H1 (cell line): ENCODE data around the gene PLD2. TPM values are rescaled to one million over a fixed set of nuclear protein-coding genes. Genes with fewer than 3 reads are reported as not detected.

Experiments used
- CTCF ChIA-PET: fragments of 300-600 bp; sonication (Branson Sonifier 250); formaldehyde crosslinking; loops from one replicate; lab custom pipeline; 2021; ENCODE audit not compliant: partially characterized antibody; lab: Charles Lee
- POLR2A ChIA-PET: fragments of 300-600 bp; sonication (Branson Sonifier 250); formaldehyde crosslinking; loops from one replicate; lab custom pipeline; 2021; ENCODE audit warnings: inconsistent platforms; ENCODE audit not compliant: partially characterized antibody; lab: Charles Lee
- DNase-seq, 2 experiments: peaks; one replicate each; pipeline versions ENCODE4 v3.0.0 to v3.0.0-alpha.2; 2010 to 2022; ENCODE audit warnings: low spot score in 2 of 2, low read depth in 1 of 2, mixed read lengths in 1 of 2
- FAIRE-seq: peaks from 2 replicates; lab custom pipeline; 2011; peaks lifted over from hg19 to GRCh38; lab: Jason Lieb, UNC
- H2AFZ ChIP-seq: 2 replicates; pipeline ENCODE4 v1.8.1; 2012; ENCODE audit warnings: low read length, inconsistent platforms
- H2AK5ac ChIP-seq: 2 replicates; pipeline ENCODE4 v1.6.1; 2013; ENCODE audit warnings: low read depth, low read length
- H2BK120ac ChIP-seq: replicated peaks from 2 replicates; pipeline ENCODE3; 2013; ENCODE audit warnings: low read depth, low read length, inconsistent platforms
- H2BK12ac ChIP-seq: 2 replicates; pipeline ENCODE4 v1.6.1; 2013; ENCODE audit warnings: low read depth, low read length
- H2BK15ac ChIP-seq: 2 replicates; pipeline ENCODE4 v1.6.1; 2013; ENCODE audit warnings: low read length
- H2BK20ac ChIP-seq: 2 replicates; pipeline ENCODE4 v1.6.1; 2013; ENCODE audit warnings: low read length
- H2BK5ac ChIP-seq: 2 replicates; pipeline ENCODE4 v1.6.1; 2013; ENCODE audit warnings: low read depth, low read length
- H3K14ac ChIP-seq: 2 replicates; pipeline ENCODE4 v1.6.1; 2013; ENCODE audit warnings: inconsistent platforms; ENCODE audit not compliant: insufficient read length
- H3K18ac ChIP-seq: 2 replicates; pipeline ENCODE4 v1.6.1; 2013; ENCODE audit warnings: low read length; ENCODE audit errors: extremely low read depth
- H3K23ac ChIP-seq: 2 replicates; pipeline ENCODE4 v1.6.1; 2013; ENCODE audit warnings: inconsistent platforms; ENCODE audit not compliant: insufficient read length
- H3K23me2 ChIP-seq: 2 replicates; pipeline ENCODE4 v1.6.1; 2013; ENCODE audit warnings: low read depth, low read length
- H3K27ac ChIP-seq: 2 replicates; pipeline ENCODE4 v1.6.1; 2011; ENCODE audit warnings: low read depth, low read length, inconsistent platforms
- H3K27me3 ChIP-seq, 4 experiments: replicated peaks in 1 of 4; 1 replicate in 1 of 4; 2 replicates in 3 of 4; pipeline versions ENCODE4 v1.6.1 to v1.8.1; 2011 to 2013; ENCODE audit warnings: low read length in 3 of 4, mild to moderate bottlenecking in 3 of 4, inconsistent platforms in 2 of 4, mixed read lengths in 2 of 4, moderate library complexity in 1 of 4; ENCODE audit not compliant: control insufficient read depth in 3 of 4, insufficient read depth in 3 of 4; ENCODE audit errors: extremely low read depth in 1 of 4
- H3K36me3 ChIP-seq, 4 experiments: 2 replicates each; pipeline versions ENCODE4 v1.6.1 to v1.8.1; 2011 to 2013; ENCODE audit warnings: mild to moderate bottlenecking in 4 of 4, low read length in 3 of 4, moderate library complexity in 2 of 4, control low read depth in 1 of 4, inconsistent platforms in 1 of 4; ENCODE audit not compliant: insufficient read depth in 4 of 4, control insufficient read depth in 2 of 4
- H3K4ac ChIP-seq: replicated peaks from 2 replicates; pipeline ENCODE3; 2013; ENCODE audit warnings: low read length, low read depth, mixed read lengths, inconsistent platforms; ENCODE audit not compliant: insufficient read length
- H3K4me1 ChIP-seq, 4 experiments: replicated peaks in 1 of 4; 1 replicate in 1 of 4; 2 replicates in 3 of 4; pipeline versions ENCODE4 v1.6.1 to v1.8.1; 2011 to 2013; ENCODE audit warnings: low read length in 3 of 4, inconsistent platforms in 2 of 4, mixed read lengths in 1 of 4; ENCODE audit not compliant: insufficient read depth in 4 of 4, control insufficient read depth in 3 of 4
- H3K4me2 ChIP-seq, 2 experiments: 2 replicates each; pipeline versions ENCODE4 v1.6.1 to v1.8.1; 2011 to 2013; ENCODE audit warnings: low read depth in 2 of 2, low read length in 2 of 2, control low read depth in 1 of 2, inconsistent platforms in 1 of 2, mild to moderate bottlenecking in 1 of 2; ENCODE audit not compliant: insufficient read depth in 1 of 2
- H3K4me3 ChIP-seq, 4 experiments: fragments of 200-600, 300-600 bp in 1 of 4; sonication (generic), shearing (Covaris generic), sonication (Bioruptor Twin) in 1 of 4; 2 replicates each; pipeline versions ENCODE4 v1.5.1 to v1.8.1; 2011 to 2016; ENCODE audit warnings: low read length in 4 of 4, low read depth in 3 of 4, control low read depth in 2 of 4, inconsistent platforms in 2 of 4, mild to moderate bottlenecking in 2 of 4, mixed read lengths in 1 of 4, moderate library complexity in 1 of 4; ENCODE audit not compliant: insufficient read depth in 2 of 4; ENCODE audit errors: extremely low read depth in 1 of 4
- H3K56ac ChIP-seq: replicated peaks from 2 replicates; pipeline ENCODE3; 2013; ENCODE audit warnings: low read depth, mild to moderate bottlenecking, mixed read lengths, low read length, inconsistent platforms; ENCODE audit not compliant: insufficient read length
- H3K79me1 ChIP-seq: 2 replicates; pipeline ENCODE4 v1.6.1; 2013; ENCODE audit warnings: low read depth, low read length, control low read depth
- H3K79me2 ChIP-seq, 2 experiments: 2 replicates each; pipeline versions ENCODE4 v1.6.1 to v1.8.1; 2012 to 2013; ENCODE audit warnings: low read length in 2 of 2, mild to moderate bottlenecking in 2 of 2, inconsistent platforms in 1 of 2; ENCODE audit not compliant: insufficient read depth in 2 of 2, control insufficient read depth in 1 of 2
- H3K9ac ChIP-seq, 4 experiments: replicated peaks in 1 of 4; 1 replicate in 1 of 4; 2 replicates in 3 of 4; pipeline versions ENCODE4 v1.6.1 to v1.8.1; 2011 to 2013; ENCODE audit warnings: low read depth in 3 of 4, low read length in 3 of 4, control low read depth in 2 of 4, mild to moderate bottlenecking in 2 of 4, moderate library complexity in 2 of 4, inconsistent platforms in 1 of 4; ENCODE audit errors: extremely low read depth in 1 of 4
- H3K9me3 ChIP-seq, 2 experiments: 2 replicates each; pipeline versions ENCODE4 v1.6.1 to v1.8.1; 2012 to 2013; ENCODE audit warnings: mild to moderate bottlenecking in 2 of 2, moderate library complexity in 2 of 2, control low read depth in 1 of 2, inconsistent platforms in 1 of 2, low read depth in 1 of 2, low read length in 1 of 2, mixed read lengths in 1 of 2; ENCODE audit not compliant: insufficient read depth in 2 of 2
- H4K20me1 ChIP-seq, 2 experiments: replicated peaks in 1 of 2; 2 replicates each; pipeline versions ENCODE3 to v1.8.1; 2011 to 2013; ENCODE audit warnings: inconsistent platforms in 2 of 2, low read length in 2 of 2, mild to moderate bottlenecking in 1 of 2; ENCODE audit not compliant: insufficient read depth in 2 of 2, control insufficient read depth in 1 of 2
- H4K5ac ChIP-seq: 2 replicates; pipeline ENCODE4 v1.6.1; 2013; ENCODE audit warnings: low read length, low read depth, mixed read lengths, inconsistent platforms; ENCODE audit not compliant: insufficient read length
- H4K8ac ChIP-seq: 2 replicates; pipeline ENCODE4 v1.8.0; 2013; ENCODE audit warnings: mild to moderate bottlenecking, moderate library complexity, low read length, inconsistent platforms; ENCODE audit not compliant: insufficient read depth; ENCODE audit errors: extremely low read depth
- H4K91ac ChIP-seq: replicated peaks from 2 replicates; pipeline ENCODE3; 2013; ENCODE audit warnings: low read length, mixed read lengths, inconsistent platforms; ENCODE audit not compliant: insufficient read length
- BCL11A ChIP-seq, 2 experiments: IDR thresholded peaks; one replicate each; pipeline ENCODE4 v1.6.1; 2011; ENCODE audit warnings: low read depth in 2 of 2, low read length in 2 of 2, mild to moderate bottlenecking in 2 of 2
- EZH2 ChIP-seq: fragments of 200-600 bp; sonication (generic); IDR thresholded peaks from 2 replicates; pipeline ENCODE4 v1.7.1; 2012; ENCODE audit warnings: low read depth, mild to moderate bottlenecking, moderate library complexity, low read length, inconsistent platforms; ENCODE audit not compliant: severe bottlenecking
- GABPA ChIP-seq: IDR thresholded peaks from 2 replicates; pipeline ENCODE4 v1.6.1; 2011; ENCODE audit warnings: mild to moderate bottlenecking, low read length, moderate library complexity, borderline replicate concordance; ENCODE audit not compliant: insufficient read depth
- RBBP5 ChIP-seq: IDR thresholded peaks from 2 replicates; pipeline ENCODE4 v1.7.1; 2012; ENCODE audit warnings: low read depth, mild to moderate bottlenecking, inconsistent platforms, low read length, moderate library complexity, borderline replicate concordance
- RFX5 ChIP-seq: IDR thresholded peaks from 2 replicates; pipeline ENCODE4 v1.6.1; 2011; ENCODE audit warnings: low read depth, low read length, improper control_type of control experiment, borderline replicate concordance
- TAF1 ChIP-seq: IDR thresholded peaks from 2 replicates; pipeline ENCODE4 v1.6.1; 2011; ENCODE audit warnings: mild to moderate bottlenecking, low read depth, low read length
- TAF7 ChIP-seq: optimal IDR thresholded peaks from 2 replicates; pipeline ENCODE3; 2011; ENCODE audit warnings: low read depth, mild to moderate bottlenecking, inconsistent platforms, low read length, moderate library complexity, borderline replicate concordance
- YY1 ChIP-seq: IDR thresholded peaks from 2 replicates; pipeline ENCODE4 v1.6.1; 2011; ENCODE audit warnings: low read depth, mild to moderate bottlenecking, low read length
- whole genome bisulfite sequencing, 2 experiments: shearing (Covaris generic) in 1 of 2; methylation state at CpG; one replicate each; pipeline versions ENCODE4 v1.1.6 to v1.1.7; 2013 to 2015; ENCODE audit warnings: low lambda C conversion rate in 2 of 2, mixed read lengths in 2 of 2, inconsistent platforms in 1 of 2, low coverage in 1 of 2, missing lambda C conversion rate in 1 of 2; ENCODE audit not compliant: insufficient replicate concordance in 2 of 2, insufficient coverage in 1 of 2, insufficient read length in 1 of 2; ENCODE audit errors: extremely low coverage in 1 of 2, missing lambda C conversion rate in 1 of 2; 5-methylcytosine and 5-hydroxymethylcytosine counted together
- polyA plus RNA-seq, 7 experiments: library from polyadenylated mRNA; depleted of rRNA in 3 of 7; stranded (reverse) in 5 of 7; unstranded in 2 of 7; fragments of >200 nt in 5 of 7; fragments of 200-250 nt in 2 of 7; gene quantifications; 1 replicate in 5 of 7; 2 replicates in 1 of 7; 4 replicates in 1 of 7; pipeline versions ENCODE4 v1.2.1 to v1.2.3, GENCODE V29; 2011 to 2013; ENCODE audit warnings: missing spikeins in 2 of 7, mixed read lengths in 2 of 7
- total RNA-seq: library from RNA; stranded (reverse); fragmentation: NEBNext Ultra II Directional; extraction: Animal tissue kit (Norgen Biotek cat#: 25700); gene quantifications from 2 replicates; pipeline ENCODE4 v1.2.1, GENCODE V29; 2021
- TF ChIP-seq, protein P1 (sequence below): IDR thresholded peaks from 2 replicates; pipeline ENCODE4 v1.6.1; 2012; ENCODE audit warnings: low read length, inconsistent platforms

Gene PLD2
- total and polyA plus RNA-seq, 2 of the 8 experiments (the other 6 are each of a cell fraction or from before 2014, with no cell fraction given) = 44.3 to 48.4 TPM

DNA sequence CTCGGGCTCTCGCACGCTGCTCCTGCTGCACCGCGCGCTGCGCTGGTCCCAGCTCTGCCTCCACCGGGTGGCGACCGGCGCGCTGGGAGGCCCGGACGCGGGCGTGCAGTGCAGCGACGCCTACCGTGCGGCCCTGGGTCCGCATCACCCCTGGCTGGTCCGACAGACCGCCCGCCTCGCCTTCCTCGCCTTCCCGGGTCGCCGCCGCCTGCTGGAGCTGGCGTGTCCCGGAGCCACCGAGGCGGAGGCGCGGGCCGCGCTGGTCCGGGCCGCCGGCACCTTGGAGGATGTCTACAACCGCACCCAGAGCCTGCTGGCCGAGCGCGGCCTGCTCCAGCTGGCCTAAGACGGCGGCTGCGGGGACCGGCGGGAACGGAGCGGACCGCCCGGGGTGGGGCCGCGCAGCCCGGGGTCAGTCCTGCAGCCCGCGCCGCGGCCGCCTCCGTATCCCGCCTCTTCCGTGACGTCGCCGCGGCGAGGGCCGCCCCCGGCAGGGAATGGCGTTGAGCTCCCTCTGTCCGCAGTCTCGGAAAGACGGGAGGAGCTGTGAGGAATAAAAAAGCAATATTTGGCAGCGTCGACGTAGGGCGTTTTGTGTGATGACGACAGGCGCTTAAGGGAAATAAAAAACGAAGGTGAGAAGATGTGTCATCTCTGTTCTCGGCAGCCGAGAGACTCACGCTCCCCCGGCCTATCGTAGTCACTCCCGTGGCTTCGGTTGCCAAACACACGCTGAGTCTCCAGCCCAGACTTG lies 16.8 kb upstream of the PLD2 start:
- Histone ChIP-seq H3K27ac (no peak overlapping the region), H3K4me3 (peak overlapping the region; percentile 46 to 74 (median 66)), H3K36me3 (no peaks in the 10 kb centered on the region), H2AK5ac (no peak overlapping the region), H2BK120ac (no peak overlapping the region), H3K4me1 (peaks cover 0 to 15% (median 8%) of the 10 kb centered on the region in 4 experiments; a peak in 5 of 7 replicates), H3K27me3 (peaks cover 3 to 30% (median 17%) of the 10 kb centered on the region in 4 experiments), H4K8ac (peak overlapping the region; percentile 89; the same call in 1 of the 2 replicates), H3K4me2 (peak overlapping the region; percentile 70 to 98), H2BK15ac (peak overlapping the region; percentile 19; the same call in 1 of the 2 replicates), H3K56ac (no peak overlapping the region), H3K4ac (no peak overlapping the region), H4K91ac (no peak overlapping the region), H2BK20ac (no peak overlapping the region), H4K5ac (no peak overlapping the region), H3K23ac (no peak overlapping the region), H3K14ac (no peak overlapping the region), H3K23me2 (peaks cover 17% of the 10 kb centered on the region), H2AFZ (peak overlapping the region; percentile 97), H2BK5ac (no peak overlapping the region), H3K18ac (peak overlapping the region; percentile 71; the same call in 1 of the 2 replicates), H3K79me1 (no peaks in the 10 kb centered on the region), H3K79me2 (no peaks in the 10 kb centered on the region), H4K20me1 (peaks cover 0 to 2% of the 10 kb centered on the region in 2 experiments), H2BK12ac (peak overlapping the region; percentile 75), H3K9ac (peak overlapping the region; percentile 23 to 60 (median 30); a peak in 5 of 7 replicates), H3K9me3 (no peaks in the 10 kb centered on the region)
- FAIRE-seq = no peak
- DNase-seq = peak in 1 of 2 experiments; percentile 81
- 3% methylated on average over 70 of the region's 91 CpGs; no CpG with 5 or more reads in 1 of the 2 experiments for WGBS, 2 experiments
- ChIA-PET POLR2A (interaction anchor here (1.1 to 3.1 kb wide), 11 partner anchors 15 to 150 kb away, joined by 3 to 15 read pairs (median 4); partner anchors contain the start of genes PLD2, RNF167 and SLC25A11), CTCF (interaction anchor here (0.7 to 4.8 kb wide), 28 partner anchors 11 to 227 kb away, joined by 3 to 27 read pairs (median 4); partner anchors contain the start of genes MED11, PLD2 and TM4SF5)
- TF ChIP-seq RFX5 (no peak), GABPA (no peak; the same call in 1 of the 2 replicates), TAF1 (no peak), RBBP5 (no peak), BCL11A (IDR thresholded peaks at IDR 0.05; ENCODE audit: low read depth in 2 of 2, low read length in 2 of 2) (no peak), TAF7 (peak; percentile 21), EZH2 (no peak), YY1 (no peak)
- TF ChIP-seq, protein P1, sequence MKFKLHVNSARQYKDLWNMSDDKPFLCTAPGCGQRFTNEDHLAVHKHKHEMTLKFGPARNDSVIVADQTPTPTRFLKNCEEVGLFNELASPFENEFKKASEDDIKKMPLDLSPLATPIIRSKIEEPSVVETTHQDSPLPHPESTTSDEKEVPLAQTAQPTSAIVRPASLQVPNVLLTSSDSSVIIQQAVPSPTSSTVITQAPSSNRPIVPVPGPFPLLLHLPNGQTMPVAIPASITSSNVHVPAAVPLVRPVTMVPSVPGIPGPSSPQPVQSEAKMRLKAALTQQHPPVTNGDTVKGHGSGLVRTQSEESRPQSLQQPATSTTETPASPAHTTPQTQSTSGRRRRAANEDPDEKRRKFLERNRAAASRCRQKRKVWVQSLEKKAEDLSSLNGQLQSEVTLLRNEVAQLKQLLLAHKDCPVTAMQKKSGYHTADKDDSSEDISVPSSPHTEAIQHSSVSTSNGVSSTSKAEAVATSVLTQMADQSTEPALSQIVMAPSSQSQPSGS = no peak
